ENCODE results near the gene PKP1.

DNA sequence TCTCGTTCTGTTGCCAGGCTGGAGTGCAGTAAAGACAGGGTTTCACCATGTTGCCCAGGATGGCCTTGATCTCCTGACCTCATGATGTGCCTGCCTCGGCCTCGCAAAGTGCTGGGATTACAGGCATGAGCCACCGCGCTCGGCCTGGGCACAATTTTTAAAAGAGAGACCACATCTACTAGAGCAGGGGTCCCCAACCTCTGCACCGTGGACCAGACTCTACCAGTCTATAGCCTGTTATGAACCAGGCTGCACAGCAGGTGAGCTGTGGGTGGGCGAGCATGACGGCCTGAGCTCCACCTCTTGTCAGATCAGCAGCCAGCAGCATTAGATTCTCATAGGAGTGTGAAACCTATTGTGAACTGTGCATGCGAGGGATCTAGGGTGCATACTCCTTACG lies 73.4 kb downstream of the PKP1 start:
- no peak for TF ChIP-seq POLR2AphosphoS5 (IDR thresholded peaks at IDR 0.05)
- TF ChIP-seq, protein P1, sequence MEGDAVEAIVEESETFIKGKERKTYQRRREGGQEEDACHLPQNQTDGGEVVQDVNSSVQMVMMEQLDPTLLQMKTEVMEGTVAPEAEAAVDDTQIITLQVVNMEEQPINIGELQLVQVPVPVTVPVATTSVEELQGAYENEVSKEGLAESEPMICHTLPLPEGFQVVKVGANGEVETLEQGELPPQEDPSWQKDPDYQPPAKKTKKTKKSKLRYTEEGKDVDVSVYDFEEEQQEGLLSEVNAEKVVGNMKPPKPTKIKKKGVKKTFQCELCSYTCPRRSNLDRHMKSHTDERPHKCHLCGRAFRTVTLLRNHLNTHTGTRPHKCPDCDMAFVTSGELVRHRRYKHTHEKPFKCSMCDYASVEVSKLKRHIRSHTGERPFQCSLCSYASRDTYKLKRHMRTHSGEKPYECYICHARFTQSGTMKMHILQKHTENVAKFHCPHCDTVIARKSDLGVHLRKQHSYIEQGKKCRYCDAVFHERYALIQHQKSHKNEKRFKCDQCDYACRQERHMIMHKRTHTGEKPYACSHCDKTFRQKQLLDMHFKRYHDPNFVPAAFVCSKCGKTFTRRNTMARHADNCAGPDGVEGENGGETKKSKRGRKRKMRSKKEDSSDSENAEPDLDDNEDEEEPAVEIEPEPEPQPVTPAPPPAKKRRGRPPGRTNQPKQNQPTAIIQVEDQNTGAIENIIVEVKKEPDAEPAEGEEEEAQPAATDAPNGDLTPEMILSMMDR (IDR thresholded peaks at IDR 0.05): no peak
